Body of pancreas (tissue), 4 donors: ENCODE results near the gene TBC1D23.

Source experiments
- POLR2A ChIP-seq, 3 donors: fragments of 450-650 bp; IDR thresholded peaks; one replicate each; pipeline ENCODE4 v1.6.1; 2016; ENCODE audit warnings: antibody characterized with exemption in 3 of 3, mild to moderate bottlenecking in 2 of 3
- TF ChIP-seq, protein P1 (sequence below), 7 experiments: fragments of 450-650 bp in 4 of 7; fragments of 200-600 bp in 3 of 7; sonication (generic) in 3 of 7; IDR thresholded peaks; one replicate each; pipeline ENCODE4 v1.5.1; 2016 to 2019; ENCODE audit warnings: antibody characterized with exemption in 7 of 7

DNA sequence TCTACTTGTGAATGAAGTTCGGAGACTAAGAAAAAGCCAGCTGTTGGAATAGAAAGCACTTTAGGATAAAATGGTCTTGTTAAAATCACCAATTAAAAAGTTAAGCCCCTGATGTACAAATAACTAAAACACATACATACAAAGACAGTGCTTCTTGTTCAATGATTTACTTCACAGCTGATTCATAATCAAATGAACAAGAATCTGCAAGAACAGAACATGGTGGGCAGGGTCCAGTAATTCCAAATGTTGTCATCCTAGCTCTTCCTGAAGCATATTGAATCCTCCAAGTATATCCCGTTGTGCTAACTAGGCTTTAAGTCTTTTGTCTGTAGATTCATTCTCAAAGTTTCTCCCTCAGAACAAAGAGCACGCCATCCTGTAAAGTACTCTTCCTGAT is 98.2 kb downstream of the TBC1D23 start:
- TF ChIP-seq, protein P1, sequence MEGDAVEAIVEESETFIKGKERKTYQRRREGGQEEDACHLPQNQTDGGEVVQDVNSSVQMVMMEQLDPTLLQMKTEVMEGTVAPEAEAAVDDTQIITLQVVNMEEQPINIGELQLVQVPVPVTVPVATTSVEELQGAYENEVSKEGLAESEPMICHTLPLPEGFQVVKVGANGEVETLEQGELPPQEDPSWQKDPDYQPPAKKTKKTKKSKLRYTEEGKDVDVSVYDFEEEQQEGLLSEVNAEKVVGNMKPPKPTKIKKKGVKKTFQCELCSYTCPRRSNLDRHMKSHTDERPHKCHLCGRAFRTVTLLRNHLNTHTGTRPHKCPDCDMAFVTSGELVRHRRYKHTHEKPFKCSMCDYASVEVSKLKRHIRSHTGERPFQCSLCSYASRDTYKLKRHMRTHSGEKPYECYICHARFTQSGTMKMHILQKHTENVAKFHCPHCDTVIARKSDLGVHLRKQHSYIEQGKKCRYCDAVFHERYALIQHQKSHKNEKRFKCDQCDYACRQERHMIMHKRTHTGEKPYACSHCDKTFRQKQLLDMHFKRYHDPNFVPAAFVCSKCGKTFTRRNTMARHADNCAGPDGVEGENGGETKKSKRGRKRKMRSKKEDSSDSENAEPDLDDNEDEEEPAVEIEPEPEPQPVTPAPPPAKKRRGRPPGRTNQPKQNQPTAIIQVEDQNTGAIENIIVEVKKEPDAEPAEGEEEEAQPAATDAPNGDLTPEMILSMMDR (IDR thresholded peaks at IDR 0.05) = no peak
- TF ChIP-seq POLR2A (IDR thresholded peaks at IDR 0.05) = no peak
